ENCODE data around the gene ZNF587.
A peak's percentile ranks its signal among the peaks of the same experiment; 100 is the strongest.
"Not testable (repeated sequence)": the region's sequence is repeated elsewhere in the genome, so short reads cannot be mapped to it uniquely, and the experiment has no call there.

Gene ZNF587

GRCh38 chr19:57850553-57851017, 926 bp downstream of the ZNF587 start:
- H3K9me3 ChIP-seq (ENCODE audit: control insufficient read depth, low read length) = no peaks in the 10 kb centered on the region
- peak overlapping the region; percentile 76 for H3K4me3 ChIP-seq (ENCODE audit: extremely low read depth, insufficient read depth, low read length, poor library complexity, severe bottlenecking)
- H3K4me1 ChIP-seq (ENCODE audit: control insufficient read depth, insufficient read depth, low read length, poor library complexity, severe bottlenecking) = peaks cover 7% of the 10 kb centered on the region
- peak overlapping the region; percentile 79 for H3K27ac ChIP-seq (ENCODE audit: low read depth, low read length, severe bottlenecking)
- WGBS, 2 experiments (ENCODE audit: insufficient coverage in 2 of 2) = 34 to 38% methylated on average over 10 of the region's 11 CpGs
- H3K36me3 ChIP-seq (ENCODE audit: control insufficient read depth, insufficient read depth, low read length) = peaks cover 51% of the 10 kb centered on the region

GRCh38 chr19:57851812-57852603, 2.3 kb downstream of the ZNF587 start:
- not testable (repeated sequence) for H3K4me3 ChIP-seq (ENCODE audit: extremely low read depth, insufficient read depth, low read length, poor library complexity, severe bottlenecking); H3K9me3 ChIP-seq (ENCODE audit: control insufficient read depth, low read length); H3K27ac ChIP-seq (ENCODE audit: low read depth, low read length, severe bottlenecking); H3K4me1 ChIP-seq (ENCODE audit: control insufficient read depth, insufficient read depth, low read length, poor library complexity, severe bottlenecking)
- 89 to 95% methylated on average over 3 of the region's 6 CpGs for WGBS, 2 experiments (ENCODE audit: insufficient coverage in 2 of 2)
- peaks cover 53% of the 10 kb centered on the region for H3K36me3 ChIP-seq (ENCODE audit: control insufficient read depth, insufficient read depth, low read length)

- 100% methylated on average over 1 of the region's 2 CpGs; no CpG with 5 or more reads in 1 of the 2 experiments for WGBS, 2 experiments (ENCODE audit: insufficient coverage in 2 of 2)
- not testable (repeated sequence) for H3K27ac ChIP-seq (ENCODE audit: low read depth, low read length, severe bottlenecking); H3K4me3 ChIP-seq (ENCODE audit: extremely low read depth, insufficient read depth, low read length, poor library complexity, severe bottlenecking); H3K9me3 ChIP-seq (ENCODE audit: control insufficient read depth, low read length); H3K4me1 ChIP-seq (ENCODE audit: control insufficient read depth, insufficient read depth, low read length, poor library complexity, severe bottlenecking)
- H3K36me3 ChIP-seq (ENCODE audit: control insufficient read depth, insufficient read depth, low read length) = peaks cover 66% of the 10 kb centered on the region
These were observed 4.5 kb downstream of the ZNF587 start for GRCh38 chr19:57854117-57854516.

GRCh38 chr19:57862351-57862750, 12.7 kb downstream of the ZNF587 start:
- H3K27ac ChIP-seq (ENCODE audit: low read depth, low read length, severe bottlenecking); H3K9me3 ChIP-seq (ENCODE audit: control insufficient read depth, low read length); H3K4me3 ChIP-seq (ENCODE audit: extremely low read depth, insufficient read depth, low read length, poor library complexity, severe bottlenecking); H3K4me1 ChIP-seq (ENCODE audit: control insufficient read depth, insufficient read depth, low read length, poor library complexity, severe bottlenecking): not testable (repeated sequence)
- H3K36me3 ChIP-seq (ENCODE audit: control insufficient read depth, insufficient read depth, low read length) = peaks cover 85% of the 10 kb centered on the region
- 93 to 100% methylated on average over 2 to 3 of the region's 3 CpGs for WGBS, 2 experiments (ENCODE audit: insufficient coverage in 2 of 2)

- 84 to 95% methylated on average over 5 to 6 of the region's 7 CpGs for WGBS, 2 experiments (ENCODE audit: insufficient coverage in 2 of 2)
- Histone ChIP-seq H3K9me3 (ENCODE audit: control insufficient read depth, low read length) (peaks cover 17% of the 10 kb centered on the region), H3K27ac (ENCODE audit: low read depth, low read length, severe bottlenecking) (no peak overlapping the region), H3K4me3 (ENCODE audit: extremely low read depth, insufficient read depth, low read length, poor library complexity, severe bottlenecking) (no peak overlapping the region), H3K36me3 (ENCODE audit: control insufficient read depth, insufficient read depth, low read length) (peaks cover 86% of the 10 kb centered on the region), H3K4me1 (ENCODE audit: control insufficient read depth, insufficient read depth, low read length, poor library complexity, severe bottlenecking) (no peaks in the 10 kb centered on the region)
These were observed 18.3 kb downstream of the ZNF587 start for GRCh38 chr19:57867868-57868492.

GRCh38 chr19:57869655-57870054, 20.0 kb downstream of the ZNF587 start:
- H3K27ac ChIP-seq (ENCODE audit: low read depth, low read length, severe bottlenecking); H3K4me1 ChIP-seq (ENCODE audit: control insufficient read depth, insufficient read depth, low read length, poor library complexity, severe bottlenecking); H3K4me3 ChIP-seq (ENCODE audit: extremely low read depth, insufficient read depth, low read length, poor library complexity, severe bottlenecking): not testable (repeated sequence)
- peaks cover 29% of the 10 kb centered on the region for H3K9me3 ChIP-seq (ENCODE audit: control insufficient read depth, low read length)
- WGBS, 2 experiments (ENCODE audit: insufficient coverage in 2 of 2) = 80 to 100% methylated on average over 1 of the region's 6 CpGs
- peaks cover 88% of the 10 kb centered on the region for H3K36me3 ChIP-seq (ENCODE audit: control insufficient read depth, insufficient read depth, low read length)

- WGBS, 2 experiments (ENCODE audit: insufficient coverage in 2 of 2) = 100% methylated on average over 1 of the region's 2 CpGs
- H3K4me1 ChIP-seq (ENCODE audit: control insufficient read depth, insufficient read depth, low read length, poor library complexity, severe bottlenecking) = no peaks in the 10 kb centered on the region
- no peak overlapping the region for H3K27ac ChIP-seq (ENCODE audit: low read depth, low read length, severe bottlenecking)
- peaks cover 29% of the 10 kb centered on the region for H3K9me3 ChIP-seq (ENCODE audit: control insufficient read depth, low read length)
- no peak overlapping the region for H3K4me3 ChIP-seq (ENCODE audit: extremely low read depth, insufficient read depth, low read length, poor library complexity, severe bottlenecking)
- H3K36me3 ChIP-seq (ENCODE audit: control insufficient read depth, insufficient read depth, low read length) = peaks cover 87% of the 10 kb centered on the region
These were observed 20.6 kb downstream of the ZNF587 start for GRCh38 chr19:57870225-57870624.

- peaks cover 88% of the 10 kb centered on the region for H3K36me3 ChIP-seq (ENCODE audit: control insufficient read depth, insufficient read depth, low read length)
- no peaks in the 10 kb centered on the region for H3K4me1 ChIP-seq (ENCODE audit: control insufficient read depth, insufficient read depth, low read length, poor library complexity, severe bottlenecking)
- H3K9me3 ChIP-seq (ENCODE audit: control insufficient read depth, low read length) = peaks cover 34% of the 10 kb centered on the region
- no peak overlapping the region for H3K4me3 ChIP-seq (ENCODE audit: extremely low read depth, insufficient read depth, low read length, poor library complexity, severe bottlenecking)
- H3K27ac ChIP-seq (ENCODE audit: low read depth, low read length, severe bottlenecking) = no peak overlapping the region
These were observed 22.8 kb downstream of the ZNF587 start for GRCh38 chr19:57872450-57872849.

GRCh38 chr19:57873883-57874799, 24.5 kb downstream of the ZNF587 start:
- H3K4me3 ChIP-seq (ENCODE audit: extremely low read depth, insufficient read depth, low read length, poor library complexity, severe bottlenecking); H3K27ac ChIP-seq (ENCODE audit: low read depth, low read length, severe bottlenecking); H3K4me1 ChIP-seq (ENCODE audit: control insufficient read depth, insufficient read depth, low read length, poor library complexity, severe bottlenecking): not testable (repeated sequence)
- H3K36me3 ChIP-seq (ENCODE audit: control insufficient read depth, insufficient read depth, low read length) = peaks cover 85% of the 10 kb centered on the region
- H3K9me3 ChIP-seq (ENCODE audit: control insufficient read depth, low read length) = peaks cover 34% of the 10 kb centered on the region
- WGBS, 2 experiments (ENCODE audit: insufficient coverage in 2 of 2) = 94 to 95% methylated on average over 5 to 6 of the region's 8 CpGs

GRCh38 chr19:57886046-57886445, 36.4 kb downstream of the ZNF587 start:
- H3K4me1 ChIP-seq (ENCODE audit: control insufficient read depth, insufficient read depth, low read length, poor library complexity, severe bottlenecking) = peaks cover 3% of the 10 kb centered on the region
- no peak overlapping the region for H3K27ac ChIP-seq (ENCODE audit: low read depth, low read length, severe bottlenecking)
- H3K36me3 ChIP-seq (ENCODE audit: control insufficient read depth, insufficient read depth, low read length) = peaks cover 44% of the 10 kb centered on the region
- peaks cover 5% of the 10 kb centered on the region for H3K9me3 ChIP-seq (ENCODE audit: control insufficient read depth, low read length)
- no peak overlapping the region for H3K4me3 ChIP-seq (ENCODE audit: extremely low read depth, insufficient read depth, low read length, poor library complexity, severe bottlenecking)
- WGBS, 2 experiments (ENCODE audit: insufficient coverage in 2 of 2) = 85 to 89% methylated on average over 2 of the region's 3 CpGs
